GM21737 (cell line): ENCODE data around the gene CCDC12.

Experiments used
- ATAC-seq: cut with Tn5 transposase; IDR thresholded peaks from one replicate; pipeline ENCODE4 v1.9.1; 2021; ENCODE audit warnings: mild to moderate bottlenecking, moderate library complexity; ENCODE audit not compliant: unreplicated experiment

Gene CCDC12

DNA sequence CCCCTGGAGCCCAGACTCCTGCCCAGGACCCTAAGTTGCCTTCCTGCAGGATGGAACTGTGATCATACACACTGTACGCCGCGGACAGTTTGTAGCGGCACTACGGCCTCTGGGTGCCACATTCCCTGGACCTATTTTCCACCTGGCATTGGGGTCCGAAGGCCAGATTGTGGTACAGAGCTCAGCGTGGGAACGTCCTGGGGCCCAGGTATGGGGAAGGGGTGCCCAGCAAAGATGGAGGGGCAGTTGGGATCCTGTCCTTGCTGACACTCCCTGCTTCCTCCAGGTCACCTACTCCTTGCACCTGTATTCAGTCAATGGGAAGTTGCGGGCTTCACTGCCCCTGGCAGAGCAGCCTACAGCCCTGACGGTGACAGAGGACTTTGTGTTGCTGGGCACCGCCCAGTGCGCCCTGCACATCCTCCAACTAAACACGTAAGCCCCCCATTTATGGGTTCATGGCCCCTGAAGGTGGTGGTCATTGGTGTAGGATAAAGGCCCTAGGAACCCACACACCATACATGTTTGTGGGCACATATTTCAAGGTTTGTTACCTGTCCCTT, 31.8 kb upstream of the CCDC12 start:
- ATAC-seq: no peak

DNA sequence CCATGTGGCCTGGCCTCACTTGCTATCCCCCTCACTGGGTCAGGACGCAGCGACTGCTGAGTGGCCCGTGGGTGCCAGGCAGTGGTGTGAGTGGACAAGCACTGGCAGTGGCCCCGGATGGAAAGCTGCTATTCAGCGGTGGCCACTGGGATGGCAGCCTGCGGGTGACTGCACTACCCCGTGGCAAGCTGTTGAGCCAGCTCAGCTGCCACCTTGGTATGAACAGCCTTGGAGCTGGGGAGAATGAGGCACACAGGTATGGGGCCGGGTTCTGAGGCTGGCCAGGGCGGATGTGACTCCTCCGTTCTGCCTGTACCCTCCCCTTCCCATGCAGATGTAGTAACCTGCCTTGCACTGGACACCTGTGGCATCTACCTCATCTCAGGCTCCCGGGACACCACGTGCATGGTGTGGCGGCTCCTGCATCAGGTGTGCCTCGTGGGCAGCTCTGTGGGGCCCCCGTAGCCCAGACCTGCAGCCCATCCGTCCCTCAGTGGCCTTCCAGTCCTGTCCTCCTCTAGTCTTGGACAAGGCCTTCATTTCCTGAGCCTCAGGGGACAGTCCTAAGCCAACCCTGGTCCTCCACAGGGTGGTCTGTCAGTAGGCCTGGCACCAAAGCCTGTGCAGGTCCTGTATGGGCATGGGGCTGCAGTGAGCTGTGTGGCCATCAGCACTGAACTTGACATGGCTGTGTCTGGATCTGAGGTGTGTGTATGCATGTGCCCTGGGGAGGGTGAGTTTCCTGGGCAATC, 31.1 kb upstream of the CCDC12 start:
- ATAC-seq: no peak

- no peak for ATAC-seq
Measured at GRCh38 chr3:47007001-47007400, 30.5 kb upstream of the CCDC12 start.

DNA sequence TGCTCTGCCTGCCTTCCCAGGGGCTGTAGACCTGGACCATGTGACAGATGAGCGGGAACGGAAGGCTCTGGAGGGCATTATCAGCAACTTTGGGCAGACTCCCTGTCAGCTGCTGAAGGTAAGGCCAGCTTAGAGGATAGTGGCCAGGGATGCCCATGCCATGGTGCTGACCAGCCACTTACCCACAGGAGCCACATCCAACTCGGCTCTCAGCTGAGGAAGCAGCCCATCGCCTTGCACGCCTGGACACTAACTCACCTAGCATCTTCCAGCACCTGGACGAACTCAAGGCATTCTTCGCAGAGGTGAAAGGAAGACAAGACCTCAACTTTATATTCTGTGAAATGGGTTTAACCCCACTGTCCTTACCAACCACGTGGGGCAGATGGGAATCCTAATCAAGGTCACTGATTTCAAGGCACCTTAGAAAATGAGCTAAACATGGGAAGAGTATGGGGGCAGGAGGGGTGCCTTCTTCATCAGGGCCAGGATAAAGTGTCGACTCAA, 29.7 kb upstream of the CCDC12 start:
- ATAC-seq: no peak

DNA sequence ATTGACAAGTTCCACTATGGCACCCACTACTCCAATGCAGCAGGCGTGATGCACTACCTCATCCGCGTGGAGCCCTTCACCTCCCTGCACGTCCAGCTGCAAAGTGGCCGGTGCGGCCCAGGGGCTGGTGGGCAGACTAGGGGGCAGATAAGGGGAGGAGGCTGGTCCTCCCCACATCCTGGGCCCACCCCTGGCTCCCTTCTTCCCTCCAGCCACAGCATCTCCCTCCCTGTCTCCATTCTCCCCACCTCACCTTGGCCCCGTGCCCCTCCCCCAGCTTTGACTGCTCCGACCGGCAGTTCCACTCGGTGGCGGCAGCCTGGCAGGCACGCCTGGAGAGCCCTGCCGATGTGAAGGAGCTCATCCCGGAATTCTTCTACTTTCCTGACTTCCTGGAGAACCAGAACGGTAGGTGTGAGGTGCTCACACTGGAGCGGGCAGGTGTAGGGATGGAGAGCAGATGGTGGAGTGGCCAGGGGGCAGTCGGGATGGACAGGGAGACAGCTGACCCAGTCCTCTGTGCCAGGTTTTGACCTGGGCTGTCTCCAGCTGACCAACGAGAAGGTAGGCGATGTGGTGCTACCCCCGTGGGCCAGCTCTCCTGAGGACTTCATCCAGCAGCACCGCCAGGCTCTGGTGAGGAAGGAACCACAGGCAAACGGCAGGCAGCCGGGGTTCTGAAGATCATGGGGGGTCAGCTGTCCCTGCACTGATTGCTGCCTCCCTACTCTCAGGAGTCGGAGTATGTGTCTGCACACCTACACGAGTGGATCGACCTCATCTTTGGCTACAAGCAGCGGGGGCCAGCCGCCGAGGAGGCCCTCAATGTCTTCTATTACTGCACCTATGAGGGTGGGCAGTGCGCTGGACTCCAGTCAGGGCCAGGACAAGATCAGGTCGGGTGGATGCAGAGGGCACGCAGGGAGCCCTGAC, 28.9 kb upstream of the CCDC12 start:
- ATAC-seq: no peak

- no peak for ATAC-seq
Measured at GRCh38 chr3:47004369-47005211, 28.0 kb upstream of the CCDC12 start.

DNA sequence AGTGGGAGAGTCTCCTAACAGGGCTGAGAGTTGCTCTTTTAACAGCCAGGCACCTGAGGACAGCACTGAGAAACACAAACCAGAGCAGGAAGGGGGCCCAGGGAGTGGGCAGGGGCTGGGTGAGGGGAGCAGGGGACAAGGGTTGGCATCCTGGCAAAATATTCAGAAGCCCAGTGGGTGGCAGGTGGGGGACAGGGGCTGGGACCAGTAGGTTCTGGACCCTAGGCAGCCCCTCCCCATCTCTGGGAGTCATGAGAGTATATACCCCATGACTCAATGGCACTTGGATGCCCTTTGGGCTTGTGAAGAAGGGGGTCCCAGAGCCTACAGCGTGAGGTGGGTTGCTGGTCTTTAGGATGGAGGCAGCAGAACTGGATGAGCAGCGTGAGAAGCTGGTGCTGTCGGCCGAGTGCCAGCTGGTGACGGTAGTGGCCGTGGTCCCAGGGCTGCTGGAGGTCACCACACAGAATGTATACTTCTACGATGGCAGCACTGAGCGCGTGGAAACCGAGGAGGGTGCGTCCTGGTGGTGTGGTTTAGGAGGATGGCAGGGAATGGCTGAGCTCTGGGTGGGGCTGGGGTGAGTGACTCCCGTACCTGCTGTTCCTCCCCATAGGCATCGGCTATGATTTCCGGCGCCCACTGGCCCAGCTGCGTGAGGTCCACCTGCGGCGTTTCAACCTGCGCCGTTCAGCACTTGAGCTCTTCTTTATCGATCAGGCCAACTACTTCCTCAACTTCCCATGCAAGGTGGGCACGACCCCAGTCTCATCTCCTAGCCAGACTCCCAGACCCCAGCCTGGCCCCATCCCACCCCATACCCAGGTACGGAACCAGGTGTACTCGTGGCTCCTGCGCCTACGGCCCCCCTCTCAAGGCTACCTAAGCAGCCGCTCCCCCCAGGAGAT, 27.2 kb upstream of the CCDC12 start:
- ATAC-seq: no peak

- no peak for ATAC-seq
Measured at GRCh38 chr3:47003056-47003410, 26.5 kb upstream of the CCDC12 start.

GRCh38 chr3:47002171-47003055, 25.9 kb upstream of the CCDC12 start:
- no peak for ATAC-seq

GRCh38 chr3:47001731-47002170, 25.2 kb upstream of the CCDC12 start:
- no peak for ATAC-seq

DNA sequence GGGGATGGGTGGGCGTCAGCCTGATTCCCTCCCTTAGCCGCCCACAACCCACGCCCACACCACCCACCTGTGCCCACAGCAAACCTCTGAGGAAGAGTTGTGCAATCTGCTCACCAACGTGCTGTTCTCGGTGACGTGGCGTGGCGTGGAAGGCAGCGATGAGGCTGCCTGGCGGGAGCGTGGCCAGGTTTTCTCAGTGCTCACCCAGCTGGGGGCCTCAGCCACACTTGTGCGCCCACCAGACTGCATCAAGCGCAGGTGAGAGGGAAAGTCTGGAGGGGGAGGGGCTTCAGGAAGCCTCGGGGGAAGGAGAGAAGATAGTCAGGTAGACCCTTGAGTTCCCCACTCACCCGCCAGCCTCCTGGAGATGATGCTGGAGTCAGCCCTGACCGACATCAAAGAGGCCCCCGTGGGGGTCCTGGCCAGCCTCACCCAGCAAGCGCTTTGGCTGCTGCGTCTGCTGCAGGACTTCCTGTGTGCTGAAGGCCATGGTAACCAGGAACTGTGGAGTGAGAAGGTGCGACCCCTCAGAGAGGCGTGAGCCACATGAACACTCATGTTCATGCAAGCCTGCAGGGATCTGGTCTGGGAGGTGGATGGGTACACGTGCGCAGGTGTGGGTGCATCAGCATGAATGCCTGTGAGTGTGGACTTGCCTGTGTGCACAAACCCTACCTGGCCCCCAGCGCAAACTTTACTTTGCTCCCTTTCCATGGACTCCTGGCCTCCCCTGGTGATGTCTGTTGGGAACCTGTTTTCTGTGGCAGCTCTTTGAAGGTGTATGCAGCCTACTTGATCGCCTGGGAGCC, 24.6 kb upstream of the CCDC12 start:
- no peak for ATAC-seq

DNA sequence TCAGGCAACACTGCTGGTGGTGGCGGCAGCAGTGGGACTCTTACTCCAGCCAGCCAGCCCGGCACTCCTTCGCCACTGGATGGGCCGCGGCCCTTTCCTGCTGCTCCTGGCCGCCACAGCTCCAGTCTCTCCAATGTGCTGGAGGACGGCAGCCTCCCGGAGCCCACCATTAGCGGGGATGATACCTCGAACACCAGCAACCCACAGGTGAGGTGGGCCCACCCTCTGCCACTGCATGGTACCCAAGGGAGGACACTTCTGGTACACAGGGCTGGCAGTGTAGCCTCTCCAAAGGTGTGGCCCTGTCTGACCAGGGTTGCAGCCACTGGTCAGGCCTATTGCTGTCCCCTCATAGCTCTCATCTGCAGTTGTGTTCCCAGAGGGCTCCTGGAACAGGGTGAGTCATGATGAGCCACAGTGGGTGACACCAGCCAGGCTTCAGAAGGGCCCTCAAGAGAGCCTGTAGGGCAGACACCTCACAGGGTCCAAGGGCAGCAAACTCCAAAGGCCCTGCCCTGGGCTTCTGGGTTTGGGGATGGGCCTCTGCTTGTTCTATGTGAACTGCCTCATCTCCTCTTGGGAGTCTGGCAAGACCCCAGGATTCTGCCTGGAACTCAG, 23.8 kb upstream of the CCDC12 start:
- no peak for ATAC-seq

DNA sequence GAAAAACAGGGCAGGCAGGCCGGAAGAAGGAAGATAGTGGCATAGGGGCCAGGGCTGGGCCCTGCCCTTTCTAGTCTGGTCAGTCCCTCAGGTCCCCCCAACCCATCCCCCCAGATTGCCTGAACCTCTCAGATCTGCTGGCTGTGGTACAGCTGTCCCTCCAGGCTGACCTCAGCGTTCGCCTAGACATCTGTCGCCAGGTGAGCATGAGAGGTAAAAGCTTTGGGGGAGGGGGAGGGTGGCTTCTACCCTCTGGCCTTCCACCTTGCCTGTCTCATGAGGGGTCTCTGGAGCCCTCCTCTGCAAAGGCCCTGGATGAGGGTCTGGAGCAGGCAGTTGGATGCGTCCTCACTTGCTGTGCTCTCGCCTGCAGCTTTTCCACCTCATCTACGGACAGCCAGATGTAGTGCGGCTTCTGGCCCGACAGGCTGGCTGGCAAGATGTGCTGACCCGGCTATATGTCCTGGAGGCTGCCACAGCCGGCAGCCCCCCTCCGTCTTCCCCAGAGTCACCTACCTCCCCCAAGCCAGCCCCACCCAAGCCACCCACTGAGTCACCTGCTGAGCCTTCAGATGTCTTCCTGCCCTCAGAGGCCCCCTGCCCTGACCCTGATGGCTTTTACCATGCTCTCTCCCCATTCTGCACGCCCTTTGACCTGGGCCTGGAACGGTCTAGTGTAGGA, 23.1 kb upstream of the CCDC12 start:
- ATAC-seq: no peak

DNA sequence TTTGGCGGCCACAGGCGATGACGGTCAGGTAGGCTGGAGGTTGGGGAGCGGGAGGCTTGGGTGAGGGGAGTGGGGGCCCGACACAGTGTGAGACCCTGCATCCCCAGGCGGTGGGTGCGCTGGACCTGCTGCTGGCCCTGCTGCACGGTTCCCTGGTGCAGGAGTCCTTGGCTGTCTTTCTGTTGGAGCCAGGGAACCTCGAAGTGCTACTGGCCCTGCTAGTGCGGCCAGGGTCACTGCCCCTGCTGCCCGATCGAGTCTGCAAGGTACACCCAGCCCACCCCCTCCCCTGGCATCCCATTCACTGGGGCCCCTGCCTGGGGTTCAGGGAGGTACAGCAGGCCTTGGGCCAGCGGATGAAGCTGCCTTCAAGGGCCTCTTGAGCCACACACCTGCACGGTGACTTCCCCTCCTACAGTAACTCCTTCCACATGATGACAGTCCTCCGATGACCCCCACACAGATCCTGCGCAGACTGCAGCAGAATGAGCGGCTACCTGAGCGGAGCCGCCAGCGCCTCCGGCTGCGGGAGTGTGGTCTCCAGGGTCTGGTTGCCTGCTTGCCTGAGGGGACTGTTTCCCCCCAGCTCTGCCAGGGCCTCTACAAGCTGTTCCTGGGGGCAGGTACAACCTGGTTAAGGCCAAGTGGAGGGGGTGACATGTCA, 22.4 kb upstream of the CCDC12 start:
- no peak for ATAC-seq

GRCh38 chr3:46998121-46998851, 21.7 kb upstream of the CCDC12 start:
- ATAC-seq: no peak
